Peyer's patch (tissue), 4 donors: ENCODE results near the gene FUT1. TPM values are rescaled to one million over a fixed set of nuclear protein-coding genes. Genes with fewer than 3 reads are reported as not detected.

Source experiments
- DNase-seq, 3 donors: peaks; one replicate each; pipeline ENCODE4 v3.0.0-alpha.2; 2017 to 2019
- H3K27ac ChIP-seq, 4 donors: fragments of 200-600 bp; sonication (generic); one replicate each; pipeline ENCODE4 v1.5.1; 2016 to 2019
- H3K27me3 ChIP-seq, 2 donors: fragments of 200-600 bp; sonication (generic); one replicate each; pipeline ENCODE4 v1.5.1; 2019
- H3K36me3 ChIP-seq, 3 donors: fragments of 200-600 bp; sonication (generic); one replicate each; pipeline ENCODE4 v1.5.1; 2016 to 2019
- H3K4me1 ChIP-seq, 4 donors: fragments of 200-600 bp; sonication (generic); one replicate each; pipeline ENCODE4 v1.5.1; 2016 to 2019
- H3K4me3 ChIP-seq, 4 donors: fragments of 200-600 bp; sonication (generic); 1 replicate in 3 of 4; 2 replicates in 1 of 4; pipeline ENCODE4 v1.5.1; 2016 to 2019; ENCODE audit warnings: mild to moderate bottlenecking in 1 of 4
- H3K9me3 ChIP-seq, 4 donors: fragments of 200-600 bp; sonication (generic); one replicate each; pipeline ENCODE4 v1.5.1; 2016 to 2019; ENCODE audit warnings: mild to moderate bottlenecking in 1 of 4
- CTCF ChIP-seq, 6 experiments: fragments of 450-650 bp in 4 of 6; fragments of 200-600 bp in 2 of 6; sonication (generic) in 1 of 6; IDR thresholded peaks; one replicate each; pipeline ENCODE4 v1.5.1; 2017 to 2019; ENCODE audit warnings: antibody characterized with exemption in 6 of 6, mild to moderate bottlenecking in 3 of 6, moderate library complexity in 1 of 6
- POLR2A ChIP-seq, 2 donors: fragments of 450-650 bp; IDR thresholded peaks; one replicate each; pipeline ENCODE4 v1.5.1; 2017; ENCODE audit warnings: antibody characterized with exemption in 2 of 2, mild to moderate bottlenecking in 2 of 2, moderate library complexity in 2 of 2
- total RNA-seq, 4 donors: library from RNA; depleted of rRNA; stranded (reverse); fragments of >200 nt; gene quantifications; one replicate each; pipeline ENCODE4 v1.1.0, GENCODE V29; 2016

The FUT1 gene
- total RNA-seq, 4 donors from 2014 or later = 0.38 to 1.2 (median 0.68) TPM

- H3K27me3 ChIP-seq = no peaks in the 10 kb centered on the region
- no peak overlapping the region for H3K4me3 ChIP-seq
- H3K4me1 ChIP-seq = peaks cover 0 to 5% (median 3%) of the 10 kb centered on the region in 4 donors
- TF ChIP-seq CTCF (IDR thresholded peaks at IDR 0.05) = no peak
- TF ChIP-seq POLR2A (IDR thresholded peaks at IDR 0.05) = no peak
- peak overlapping the region in 1 of 4 donors; percentile 22 for H3K27ac ChIP-seq
- no peaks in the 10 kb centered on the region for H3K36me3 ChIP-seq
- no peaks in the 10 kb centered on the region for H3K9me3 ChIP-seq
- no peak for DNase-seq
These were observed 25.9 kb downstream of the FUT1 start for GRCh38 chr19:48726556-48726955.

GRCh38 chr19:48724796-48725753, 27.4 kb downstream of the FUT1 start:
- H3K9me3 ChIP-seq = no peaks in the 10 kb centered on the region
- no peak for DNase-seq
- TF ChIP-seq CTCF (IDR thresholded peaks at IDR 0.05) = no peak
- TF ChIP-seq POLR2A (IDR thresholded peaks at IDR 0.05) = no peak
- H3K27me3 ChIP-seq = no peaks in the 10 kb centered on the region
- H3K4me1 ChIP-seq = peaks cover 0 to 9% (median 3%) of the 10 kb centered on the region in 4 donors
- no peak overlapping the region for H3K4me3 ChIP-seq
- peak overlapping the region; percentile 8 to 73 (median 62) for H3K27ac ChIP-seq
- no peaks in the 10 kb centered on the region for H3K36me3 ChIP-seq

- TF ChIP-seq CTCF (IDR thresholded peaks at IDR 0.05) (no peak), POLR2A (IDR thresholded peaks at IDR 0.05) (no peak)
- no peak for DNase-seq
- Histone ChIP-seq H3K4me3 (no peak overlapping the region), H3K27me3 (no peaks in the 10 kb centered on the region), H3K9me3 (no peaks in the 10 kb centered on the region), H3K27ac (no peak overlapping the region), H3K36me3 (no peaks in the 10 kb centered on the region), H3K4me1 (peaks cover 0 to 16% (median 3%) of the 10 kb centered on the region in 4 donors)
These were observed 30.2 kb downstream of the FUT1 start for GRCh38 chr19:48722196-48722708.

GRCh38 chr19:48720613-48721296, 31.7 kb downstream of the FUT1 start:
- H3K9me3 ChIP-seq = no peaks in the 10 kb centered on the region
- peak; percentile 97 to 100 (median 98) for DNase-seq
- H3K27me3 ChIP-seq = no peaks in the 10 kb centered on the region
- peak overlapping the region; percentile 46 to 61 (median 51) for H3K4me3 ChIP-seq
- peak overlapping the region; percentile 75 to 83 (median 80) for H3K27ac ChIP-seq
- H3K4me1 ChIP-seq = peaks cover 0 to 31% (median 3%) of the 10 kb centered on the region in 4 donors
- TF ChIP-seq POLR2A (IDR thresholded peaks at IDR 0.05) = no peak
- no peak for TF ChIP-seq CTCF (IDR thresholded peaks at IDR 0.05)
- no peaks in the 10 kb centered on the region for H3K36me3 ChIP-seq

- Histone ChIP-seq H3K4me1 (peaks cover 0 to 33% (median 6%) of the 10 kb centered on the region in 4 donors), H3K27me3 (no peaks in the 10 kb centered on the region), H3K27ac (peak overlapping the region in 3 of 4 donors; percentile 79 to 83 (median 80)), H3K36me3 (no peaks in the 10 kb centered on the region), H3K9me3 (no peaks in the 10 kb centered on the region), H3K4me3 (peak overlapping the region in 2 of 4 donors; percentile 46 to 56)
- TF ChIP-seq POLR2A (IDR thresholded peaks at IDR 0.05) = no peak
- no peak for TF ChIP-seq CTCF (IDR thresholded peaks at IDR 0.05)
- no peak for DNase-seq
These were observed 32.2 kb downstream of the FUT1 start for GRCh38 chr19:48720251-48720612.
